ENCODE data around the gene PXMP4. TPM values are rescaled to one million over a fixed set of nuclear protein-coding genes. Genes with fewer than 3 reads are reported as not detected.

The PXMP4 gene
- total and polyA plus RNA-seq, 9 of the 15 experiments (the other 6 are each of a cell fraction or from before 2014, with no cell fraction given), result 4.8 to 29.1 (median 6.8) TPM

- TF ChIP-seq REST (IDR thresholded peaks at IDR 0.05; ENCODE audit: borderline replicate concordance) (peak; percentile 26; the same call in 1 of the 2 replicates), REST (CRISPR knock-in tag; IDR thresholded peaks at IDR 0.05; ENCODE audit: low read depth) (no peak), ZNF766 (CRISPR knock-in tag; conservative IDR thresholded peaks at IDR 0.05) (no peak), THRB (CRISPR knock-in tag; conservative IDR thresholded peaks at IDR 0.05) (no peak), U2AF1 (optimal IDR thresholded peaks at IDR 0.05; ENCODE audit: low read depth, low read length) (peak; percentile 55), ZNF316 (IDR thresholded peaks at IDR 0.05) (no peak), ZNF277 (CRISPR knock-in tag; IDR thresholded peaks at IDR 0.05; ENCODE audit: borderline replicate concordance) (no peak), MEF2A (IDR thresholded peaks at IDR 0.05; ENCODE audit: control insufficient read depth, low read depth, low read length) (no peak), CBX5 (IDR thresholded peaks at IDR 0.05; ENCODE audit: borderline replicate concordance, low read depth) (0 out of 2 replicates have a peak, but pooled peaks have one; percentile 13), ZNF780A (CRISPR knock-in tag; IDR thresholded peaks at IDR 0.05) (no peak), TEAD4 (IDR thresholded peaks at IDR 0.05; ENCODE audit: low read length) (no peak), TEAD4 (CRISPR knock-in tag; IDR thresholded peaks at IDR 0.05; ENCODE audit: borderline replicate concordance) (0 out of 2 replicates have a peak, but pooled peaks have one; percentile 33), SAFB2 (IDR thresholded peaks at IDR 0.05; ENCODE audit: borderline replicate concordance, low read depth, low read length, severe bottlenecking) (no peak), KAT7 (CRISPR knock-in tag; IDR thresholded peaks at IDR 0.05; ENCODE audit: borderline replicate concordance) (0 out of 2 replicates have a peak, but pooled peaks have one; percentile 30), SRSF7 (optimal IDR thresholded peaks at IDR 0.05; ENCODE audit: low read depth, low read length) (no peak), KAT8 (IDR thresholded peaks at IDR 0.05; ENCODE audit: low read depth) (no peak)
Measured at GRCh38 chr20:33667676-33668465, 52.2 kb downstream of the PXMP4 start (continued).
